ENCODE results near the gene SECTM1. TPM values are rescaled to one million over a fixed set of nuclear protein-coding genes. Genes with fewer than 3 reads are reported as not detected.
A peak's percentile ranks its signal among the peaks of the same experiment; 100 is the strongest.

Gene SECTM1
- total and polyA plus RNA-seq, 7 donors, result 0.70 to 2.3 (median 1.2) TPM

GRCh38 chr17:82316651-82317393 is 16.7 kb downstream of the SECTM1 start:
- 72 to 74% (median 73%) methylated on average over 29 of the region's 29 CpGs for WGBS, 3 donors
- intact Hi-C loops (cut with DNase I), result loop anchor here (2.0 to 5.0 kb wide), 2 partner anchors 14 to 70 kb away; no protein-coding TSS in a partner anchor
- Histone ChIP-seq H3K4me1 (peaks cover 5% of the 10 kb centered on the region), H3K9me3 (no peaks in the 10 kb centered on the region), H3K36me3 (ENCODE audit: insufficient read depth in 1 of 2, low read depth in 1 of 2) (no peaks in the 10 kb centered on the region), H3K27ac (no peak overlapping the region), H3K4me3 (no peak overlapping the region), H3K27me3 (ENCODE audit: insufficient read depth in 3 of 3, low read length in 2 of 3) (peaks cover 0 to 21% (median 11%) of the 10 kb centered on the region in 3 donors)
- no peak for TF ChIP-seq CTCF (IDR thresholded peaks at IDR 0.05)
- ATAC-seq, result no peak
- DNase-seq, result no peak

GRCh38 chr17:82315703-82316358 is 17.7 kb downstream of the SECTM1 start:
- Histone ChIP-seq H3K4me1 (no peaks in the 10 kb centered on the region), H3K9me3 (no peaks in the 10 kb centered on the region), H3K27ac (no peak overlapping the region), H3K27me3 (ENCODE audit: insufficient read depth in 3 of 3, low read length in 2 of 3) (peaks cover 0 to 21% (median 11%) of the 10 kb centered on the region in 3 donors), H3K36me3 (ENCODE audit: insufficient read depth in 1 of 2, low read depth in 1 of 2) (no peaks in the 10 kb centered on the region), H3K4me3 (peak overlapping the region; percentile 4)
- intact Hi-C loops (cut with DNase I), result loop anchor here (2.0 to 5.0 kb wide), 2 partner anchors 13 to 69 kb away; no protein-coding TSS in a partner anchor
- TF ChIP-seq CTCF (IDR thresholded peaks at IDR 0.05), result no peak
- ATAC-seq (peak in 2 of 4 donors; percentile 20 to 35), DNase-seq (no peak)
- 24 to 28% (median 26%) methylated on average over 32 to 36 of the region's 36 CpGs for WGBS, 3 donors

GRCh38 chr17:82314727-82315605 is 18.6 kb downstream of the SECTM1 start:
- TF ChIP-seq CTCF (IDR thresholded peaks at IDR 0.05), result no peak
- Histone ChIP-seq H3K36me3 (ENCODE audit: insufficient read depth in 1 of 2, low read depth in 1 of 2) (no peaks in the 10 kb centered on the region), H3K4me1 (no peaks in the 10 kb centered on the region), H3K27ac (no peak overlapping the region), H3K27me3 (ENCODE audit: insufficient read depth in 3 of 3, low read length in 2 of 3) (peaks cover 0 to 21% (median 11%) of the 10 kb centered on the region in 3 donors), H3K4me3 (no peak overlapping the region), H3K9me3 (no peaks in the 10 kb centered on the region)
- DNase-seq (no peak), ATAC-seq (no peak)
- intact Hi-C loops (cut with DNase I), result loop anchor here in 1 of 2 donors (5.0 kb wide), 1 partner anchor 68 kb away; no protein-coding TSS in a partner anchor
- 58 to 60% (median 59%) methylated on average over 25 to 32 of the region's 32 CpGs for WGBS, 3 donors

- H3K4me3 ChIP-seq, result no peak overlapping the region
- no peak for TF ChIP-seq CTCF (IDR thresholded peaks at IDR 0.05)
- H3K4me1 ChIP-seq, result no peaks in the 10 kb centered on the region
- no peaks in the 10 kb centered on the region for H3K36me3 ChIP-seq (ENCODE audit: insufficient read depth in 1 of 2, low read depth in 1 of 2)
- ATAC-seq, result no peak
- no peak for DNase-seq
- no peak overlapping the region for H3K27ac ChIP-seq
- H3K27me3 ChIP-seq (ENCODE audit: insufficient read depth in 3 of 3, low read length in 2 of 3), result peaks cover 0 to 21% (median 11%) of the 10 kb centered on the region in 3 donors
- intact Hi-C loops (cut with DNase I), result no loop called here
- 72 to 76% (median 73%) methylated on average over 27 of the region's 27 CpGs for WGBS, 3 donors
- no peaks in the 10 kb centered on the region for H3K9me3 ChIP-seq
Observed at GRCh38 chr17:82314012-82314726, 19.4 kb downstream of the SECTM1 start.

Measured in psoas muscle (tissue), 8 donors.